GM18519 (cell line): ENCODE measurements around the gene LTV1.
"Not testable (repeated sequence)": the region's sequence is repeated elsewhere in the genome, so short reads cannot be mapped to it uniquely, and the experiment has no call there.

ENCODE experiments used
- ATAC-seq: cut with Tn5 transposase; IDR thresholded peaks from one replicate; pipeline ENCODE4 v1.9.1; 2021; ENCODE audit warnings: mild to moderate bottlenecking, moderate library complexity; ENCODE audit not compliant: unreplicated experiment, low FRiP score

LTV1 gene

DNA sequence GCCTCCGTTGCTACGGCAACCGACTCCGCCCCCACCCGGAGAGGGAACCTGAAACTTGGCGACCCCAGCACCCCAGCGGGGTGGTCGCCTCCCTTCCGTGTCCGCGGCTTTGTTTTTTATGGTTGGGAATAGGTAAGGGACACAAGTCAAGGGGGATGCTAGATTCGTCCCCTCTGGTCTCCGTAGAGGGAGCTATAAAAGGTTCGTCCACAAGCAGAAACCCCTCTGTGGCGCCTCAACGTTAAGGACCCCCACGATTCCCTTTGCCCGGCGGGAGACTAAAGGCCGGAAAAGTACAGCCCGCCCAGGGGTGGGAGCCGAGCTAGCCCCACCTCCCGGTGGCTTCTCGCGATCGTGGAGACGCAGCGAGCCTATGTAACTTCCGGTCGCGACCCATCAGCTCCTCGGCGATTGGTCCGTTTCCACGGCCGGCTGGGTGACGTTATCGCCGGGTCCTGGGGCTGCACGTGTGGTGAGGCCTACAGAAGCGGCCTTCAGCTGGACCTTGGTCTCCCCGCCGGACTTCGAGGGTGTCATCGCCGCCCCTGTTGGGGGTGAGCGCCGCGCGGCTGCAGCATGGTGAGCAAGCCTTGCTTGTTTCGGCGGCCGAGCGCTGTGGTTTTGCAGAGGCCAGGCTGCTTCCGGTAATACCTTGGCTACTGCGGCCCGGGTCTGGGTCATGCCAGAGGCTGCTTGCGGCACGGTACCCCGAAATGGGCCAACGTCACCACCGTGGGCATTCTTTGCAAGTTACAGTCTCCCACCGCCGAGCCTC lies at the start of gene LTV1:
Gene LTV1 (plus strand): TSS at position 437 of the 775 bp plus-strand sequence. CDS start 140 bp downstream, at position 577.
- peak; percentile 99 for ATAC-seq

- not testable (repeated sequence) for ATAC-seq
These were observed 46.6 kb upstream of the LTV1 start for GRCh38 chr6:143796551-143796950.

GRCh38 chr6:143798487-143798886 lies 44.7 kb upstream of the LTV1 start:
- not testable (repeated sequence) for ATAC-seq

DNA sequence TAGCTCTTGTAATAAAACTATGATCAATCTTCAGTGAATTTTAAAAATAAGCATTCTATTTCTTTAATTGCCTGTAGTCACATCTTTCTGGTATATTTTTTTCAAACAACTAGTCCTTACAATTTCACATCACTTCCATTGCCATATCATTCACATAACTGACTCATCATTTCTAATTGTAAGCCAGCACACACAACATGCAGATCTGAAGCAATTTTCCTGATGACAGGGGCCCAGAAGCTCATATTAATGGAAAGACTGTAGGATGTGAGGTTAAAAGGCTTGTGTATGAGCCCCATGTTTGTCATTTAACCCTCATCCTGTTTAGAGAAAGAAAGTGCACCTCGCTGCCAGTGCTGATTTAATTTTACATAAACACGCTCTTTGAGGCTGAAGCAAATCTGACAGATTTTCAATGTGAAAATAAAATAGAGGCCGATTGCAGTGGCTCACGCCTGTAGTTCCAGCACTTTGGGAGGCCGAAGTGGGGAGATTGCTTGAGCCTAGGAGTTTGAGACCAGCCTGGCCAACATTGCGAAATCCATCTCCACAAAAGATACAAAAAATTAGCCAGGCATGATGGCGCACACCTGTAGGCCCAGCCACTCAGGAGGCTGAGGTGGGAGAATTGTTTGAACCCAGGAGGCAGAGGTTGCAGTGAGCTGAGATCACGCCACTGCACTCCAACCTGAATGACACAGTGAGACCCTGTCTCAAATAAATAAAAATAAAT lies 40.1 kb upstream of the LTV1 start:
- no peak for ATAC-seq

DNA sequence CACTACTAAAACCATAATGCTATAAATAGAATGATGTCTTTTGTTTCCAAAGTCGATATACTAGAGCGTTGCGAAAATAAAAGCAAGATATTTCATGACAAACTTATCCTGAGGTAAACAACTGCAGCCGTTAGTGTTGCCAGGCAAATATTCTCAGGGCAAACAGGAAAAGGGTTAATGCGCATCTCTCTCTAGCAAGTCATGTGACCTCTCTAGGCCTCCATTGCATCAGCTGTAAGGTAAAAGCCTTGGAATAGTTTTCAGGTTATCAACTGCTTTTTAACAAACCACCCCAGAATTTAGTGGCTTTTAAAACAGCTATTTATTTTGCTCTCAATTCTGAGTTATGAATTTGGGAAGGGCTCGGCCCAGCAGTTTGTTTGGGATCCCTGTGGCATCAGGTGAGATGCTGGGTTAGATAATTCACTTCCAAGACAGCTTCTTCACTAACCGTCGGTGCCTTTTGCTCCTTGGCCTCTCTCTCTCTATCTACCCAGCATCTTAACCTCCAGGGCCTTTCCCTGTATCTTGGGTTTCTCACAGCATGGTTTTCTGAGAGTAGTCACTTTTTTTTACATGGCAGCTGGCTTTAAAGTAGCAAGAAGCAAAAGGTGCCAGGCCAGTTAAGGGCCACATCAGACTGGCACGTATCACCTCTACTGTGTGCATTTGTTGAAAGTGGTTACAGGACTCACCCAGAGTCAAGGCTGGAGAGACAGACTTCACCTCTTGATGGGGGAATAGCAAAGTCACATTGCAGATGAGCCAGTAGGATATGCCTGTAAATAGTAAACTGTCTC lies 39.2 kb upstream of the LTV1 start:
- no peak for ATAC-seq

- no peak for ATAC-seq
These were observed 38.3 kb upstream of the LTV1 start for GRCh38 chr6:143804835-143805239.

DNA sequence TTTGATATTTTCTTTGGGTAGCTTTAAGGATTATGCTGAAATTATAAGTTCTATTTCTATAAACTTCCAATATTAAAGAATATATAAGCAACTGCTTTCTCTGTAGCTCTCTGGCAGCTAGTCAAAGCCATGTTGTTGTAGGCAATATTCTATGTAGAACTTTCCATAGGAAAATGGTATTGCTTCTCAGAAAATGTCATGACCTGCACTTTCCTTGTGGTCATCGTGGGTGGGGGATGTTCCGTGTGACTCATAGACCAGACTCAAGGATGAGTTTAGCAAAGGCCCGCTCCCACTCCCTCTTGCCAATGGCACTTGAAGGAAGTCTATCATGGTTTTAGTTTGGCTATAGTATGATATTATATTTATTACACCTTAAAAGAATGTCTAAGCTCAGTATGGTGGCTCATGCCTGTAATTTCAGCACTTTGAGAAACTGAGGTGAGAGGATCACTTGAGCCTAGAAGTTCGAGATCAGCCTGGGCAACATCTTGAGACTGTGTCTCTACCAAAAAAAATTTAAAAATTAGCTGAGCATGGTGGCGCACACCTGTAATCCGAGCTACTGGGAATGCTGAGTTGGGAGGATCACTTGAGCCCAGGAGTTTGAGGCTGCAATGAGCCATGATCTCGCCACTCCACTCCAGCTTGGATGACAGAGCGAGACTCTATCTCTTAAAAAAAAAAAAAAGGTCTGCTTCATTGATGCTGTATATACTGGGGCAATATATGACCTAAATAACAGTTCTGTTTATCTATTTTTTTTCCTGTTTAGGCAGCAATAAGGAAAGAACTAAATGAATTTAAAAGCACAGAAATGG lies 36.6 kb upstream of the LTV1 start:
- no peak for ATAC-seq

DNA sequence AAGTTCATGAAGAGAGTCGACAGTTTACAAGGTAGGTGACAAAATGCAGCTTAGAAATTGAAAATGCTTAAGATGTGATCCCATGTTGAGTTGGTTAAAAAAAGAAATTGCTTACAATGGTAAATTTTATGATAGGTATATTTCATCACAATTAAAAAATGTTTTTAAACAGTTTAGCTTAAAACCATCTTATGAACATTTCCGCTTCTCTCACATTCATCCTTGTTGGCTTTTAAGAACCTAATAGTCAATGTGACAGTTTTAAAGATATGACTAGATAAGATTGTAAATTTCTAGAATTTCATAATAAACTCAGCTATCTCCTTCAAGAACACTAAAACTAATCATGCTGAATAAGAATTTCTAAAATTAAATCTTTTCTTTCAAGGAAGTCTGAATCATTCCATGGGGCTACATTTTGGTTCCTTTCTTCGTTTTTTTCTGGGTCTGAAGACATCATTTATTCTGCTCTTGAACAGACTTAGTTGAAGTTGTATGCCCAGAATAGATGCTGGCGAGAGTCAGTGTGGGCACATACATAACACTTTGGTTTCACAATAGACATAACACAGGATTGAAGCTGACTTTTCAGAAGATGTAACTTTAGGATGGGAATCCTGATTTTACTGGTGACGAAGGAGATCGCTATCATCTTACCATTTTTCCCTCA lies 35.9 kb upstream of the LTV1 start:
- no peak for ATAC-seq

GRCh38 chr6:143810745-143811144 lies 32.4 kb upstream of the LTV1 start:
- no peak for ATAC-seq

GRCh38 chr6:143811501-143812157 lies 31.5 kb upstream of the LTV1 start:
- no peak for ATAC-seq

GRCh38 chr6:143817621-143818020 lies 25.5 kb upstream of the LTV1 start:
- no peak for ATAC-seq

DNA sequence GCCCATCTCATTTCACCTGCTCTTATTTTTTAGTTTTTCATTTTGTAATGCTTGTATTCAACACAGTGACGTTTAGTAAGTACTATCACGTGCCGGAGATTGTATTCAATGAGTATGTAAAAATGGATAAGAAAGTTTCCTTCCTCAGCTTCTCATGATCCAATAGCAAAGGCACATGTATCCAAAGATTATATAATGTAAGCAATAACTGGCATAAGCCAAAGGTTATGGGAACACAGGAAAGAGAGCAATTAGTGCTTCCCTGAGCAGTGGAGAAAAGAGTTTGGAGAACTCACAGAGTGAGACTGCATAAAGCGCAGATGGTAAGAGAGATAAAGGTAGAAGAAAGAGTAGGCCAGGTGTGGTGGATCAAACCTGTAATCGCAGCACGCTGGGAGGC lies 21.8 kb upstream of the LTV1 start:
- no peak for ATAC-seq

DNA sequence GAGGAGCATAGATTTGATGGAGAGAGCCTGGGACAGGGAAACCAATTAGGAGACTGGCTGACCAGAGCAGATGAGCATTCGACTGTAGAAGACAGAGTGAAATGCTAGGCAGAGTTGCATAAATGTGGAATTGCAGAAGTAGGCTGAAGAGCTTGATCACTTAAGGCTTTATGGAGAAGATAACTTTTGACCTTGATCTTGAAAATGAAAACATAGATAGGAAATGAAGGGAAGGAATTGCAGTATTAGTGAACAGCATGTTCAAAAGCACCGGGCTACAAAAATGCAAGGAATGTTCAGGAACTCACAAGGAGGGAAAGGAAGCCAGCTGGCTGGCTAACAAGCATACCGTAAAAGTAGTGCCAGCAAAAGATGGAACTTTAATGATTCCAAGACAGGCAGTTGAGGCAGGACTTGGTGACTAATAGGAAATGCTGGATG lies 20.5 kb upstream of the LTV1 start:
- no peak for ATAC-seq

GRCh38 chr6:143823548-143823947 lies 19.6 kb upstream of the LTV1 start:
- no peak for ATAC-seq

DNA sequence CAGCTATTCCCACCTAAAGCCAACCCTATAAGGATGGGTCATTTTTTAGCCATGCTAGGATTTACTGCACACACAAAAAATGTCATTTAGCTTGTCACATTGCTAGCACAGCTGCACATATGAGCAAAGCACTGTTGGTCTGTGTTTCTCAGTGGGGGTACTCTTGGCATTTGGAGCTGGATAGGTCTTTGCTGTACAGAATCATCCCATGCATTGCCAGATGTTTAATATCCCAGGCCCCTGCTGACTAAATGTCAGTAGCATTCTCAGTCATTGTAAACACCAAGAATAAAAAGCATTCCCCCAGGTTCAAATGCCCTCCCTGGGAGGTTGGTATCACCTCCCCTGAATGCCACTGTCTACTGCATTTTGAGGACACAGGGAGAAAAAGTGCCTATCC lies 14.6 kb upstream of the LTV1 start:
- no peak for ATAC-seq

DNA sequence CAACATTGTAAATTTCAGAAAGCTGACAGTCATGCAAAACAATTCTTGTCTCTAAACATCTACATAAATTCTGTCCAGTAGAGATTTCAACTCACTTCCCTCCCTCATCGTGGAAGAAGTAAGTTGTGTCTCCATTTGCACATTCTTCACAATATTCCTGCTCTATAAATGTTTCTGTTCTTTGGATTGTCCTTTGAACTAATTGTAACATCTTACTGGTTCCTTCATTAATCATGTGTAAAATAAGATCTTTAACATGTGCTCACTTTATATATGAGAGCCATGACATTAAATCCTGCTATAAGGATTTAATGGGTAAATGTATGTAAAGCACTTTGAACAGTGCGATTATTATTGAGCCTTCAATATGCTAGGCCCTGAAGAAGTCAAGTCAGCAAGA lies 7.0 kb upstream of the LTV1 start:
- no peak for ATAC-seq

- no peak for ATAC-seq
These were observed 4.7 kb upstream of the LTV1 start for GRCh38 chr6:143838395-143838794.

DNA sequence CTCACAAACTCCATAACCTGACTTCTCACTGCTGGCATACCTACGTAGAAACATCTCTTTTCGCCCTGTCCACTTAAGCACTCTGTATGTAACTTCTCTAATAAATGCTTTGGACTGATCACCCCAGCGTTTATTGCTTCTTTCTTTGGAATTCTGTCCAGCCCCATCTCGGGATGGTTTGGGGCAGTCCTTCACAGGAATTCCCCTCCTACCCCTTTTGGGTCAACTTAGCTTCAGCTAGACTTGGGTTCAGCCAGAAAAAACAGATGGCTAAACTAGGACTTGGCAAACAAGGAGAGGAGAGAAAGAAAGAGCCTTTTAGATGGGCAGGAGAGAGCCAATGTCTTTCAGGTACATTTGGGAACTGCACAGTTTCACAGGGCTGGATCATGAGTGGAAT lies 3.9 kb upstream of the LTV1 start:
- no peak for ATAC-seq

DNA sequence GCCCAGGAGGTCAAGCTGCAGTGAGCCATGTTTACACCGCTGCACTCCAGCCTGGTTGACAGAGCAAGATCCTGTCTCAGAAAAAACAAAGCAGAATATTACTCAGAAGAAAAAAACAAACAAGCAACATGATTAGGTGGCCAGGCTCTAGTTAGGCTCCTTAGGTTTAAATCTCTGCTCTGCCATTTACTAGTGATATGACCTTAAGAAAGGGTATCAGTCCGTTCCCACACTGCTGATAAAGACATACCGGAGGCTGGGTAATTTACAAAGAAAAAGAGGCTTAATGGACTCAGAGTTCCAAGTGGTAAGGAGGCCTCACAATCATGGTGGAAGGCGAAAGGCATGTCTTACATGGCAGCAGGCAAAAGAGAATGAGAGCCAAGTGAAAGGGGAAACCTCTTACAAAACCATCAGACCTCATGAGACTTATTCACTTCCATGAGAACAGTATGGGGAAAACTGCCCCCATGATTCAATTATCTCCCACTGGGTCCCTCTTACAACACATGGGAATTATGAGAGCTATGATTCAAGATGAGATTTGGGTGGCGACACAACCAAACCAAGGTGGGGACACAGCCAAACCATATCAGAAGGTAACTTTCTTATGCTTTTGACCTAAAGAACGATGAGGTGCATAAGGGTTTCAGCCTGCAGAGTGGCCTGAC lies 2.4 kb upstream of the LTV1 start:
- no peak for ATAC-seq
